ENCODE measurements around the gene LRRC19.
A peak's percentile ranks its signal among the peaks of the same experiment; 100 is the strongest.

Gene LRRC19

GRCh38 chr9:26955921-26956859 lies 49.3 kb downstream of the LRRC19 start, which contains the start of gene IFT74 (continued):
- TF ChIP-seq GLIS1 (tag by site-specific recombination; IDR thresholded peaks at IDR 0.05) (peak; percentile 50), ZFP69B (tag by site-specific recombination; IDR thresholded peaks at IDR 0.05) (no peak), OSR2 (tag by site-specific recombination; IDR thresholded peaks at IDR 0.05) (peak; percentile 11; the same call in 1 of the 2 replicates), KLF9 (tag by site-specific recombination; IDR thresholded peaks at IDR 0.05; ENCODE audit: low read depth) (no peak), ZNF2 (tag by site-specific recombination; IDR thresholded peaks at IDR 0.05) (peak; percentile 23; the same call in 1 of the 2 replicates), ZNF561 (tag by site-specific recombination; IDR thresholded peaks at IDR 0.05; ENCODE audit: borderline replicate concordance) (0 out of 2 replicates have a peak, but pooled peaks have one; percentile 27), ZBTB48 (tag by site-specific recombination; IDR thresholded peaks at IDR 0.05) (peak; percentile 15; the same call in 1 of the 2 replicates), ZNF211 (tag by site-specific recombination; IDR thresholded peaks at IDR 0.05; ENCODE audit: low read depth) (no peak), ZNF18 (tag by site-specific recombination; IDR thresholded peaks at IDR 0.05) (no peak; the same call in 1 of the 2 replicates), PRDM6 (tag by site-specific recombination; IDR thresholded peaks at IDR 0.05) (peak; percentile 94), ZNF121 (tag by site-specific recombination; IDR thresholded peaks at IDR 0.05) (no peak), ZNF473 (tag by site-specific recombination; IDR thresholded peaks at IDR 0.05) (no peak), ZNF830 (tag by site-specific recombination; IDR thresholded peaks at IDR 0.05; ENCODE audit: low read depth) (no peak), ZNF76 (tag by site-specific recombination; IDR thresholded peaks at IDR 0.05; ENCODE audit: borderline replicate concordance, low read depth) (no peak), YY1 (tag by site-specific recombination; IDR thresholded peaks at IDR 0.05) (peak; percentile 32; the same call in 1 of the 2 replicates), ZNF654 (tag by site-specific recombination; IDR thresholded peaks at IDR 0.05; ENCODE audit: low read depth) (no peak), ZBTB11 (tag by site-specific recombination; conservative IDR thresholded peaks at IDR 0.05; ENCODE audit: low read depth) (no peak), AEBP2 (tag by site-specific recombination; IDR thresholded peaks at IDR 0.05; ENCODE audit: borderline replicate concordance) (no peak), KLF16 (tag by site-specific recombination; IDR thresholded peaks at IDR 0.05) (no peak), ZNF692 (tag by site-specific recombination; IDR thresholded peaks at IDR 0.05) (peak; percentile 19), GLI2 (tag by site-specific recombination; IDR thresholded peaks at IDR 0.05; ENCODE audit: borderline replicate concordance, low read depth) (no peak), YY2 (tag by site-specific recombination; IDR thresholded peaks at IDR 0.05) (no peak), ZSCAN16 (tag by site-specific recombination; IDR thresholded peaks at IDR 0.05) (no peak), IKZF3 (tag by site-specific recombination; IDR thresholded peaks at IDR 0.05) (peak; percentile 97), ZNF843 (tag by site-specific recombination; IDR thresholded peaks at IDR 0.05) (no peak), SP2 (tag by site-specific recombination; IDR thresholded peaks at IDR 0.05) (peak; percentile 79), ZNF26 (tag by site-specific recombination; IDR thresholded peaks at IDR 0.05) (no peak)

Measured in HEK293 (cell line).